ENCODE measurements around the gene CGB1.
A peak's percentile ranks its signal among the peaks of the same experiment; 100 is the strongest.

DNA sequence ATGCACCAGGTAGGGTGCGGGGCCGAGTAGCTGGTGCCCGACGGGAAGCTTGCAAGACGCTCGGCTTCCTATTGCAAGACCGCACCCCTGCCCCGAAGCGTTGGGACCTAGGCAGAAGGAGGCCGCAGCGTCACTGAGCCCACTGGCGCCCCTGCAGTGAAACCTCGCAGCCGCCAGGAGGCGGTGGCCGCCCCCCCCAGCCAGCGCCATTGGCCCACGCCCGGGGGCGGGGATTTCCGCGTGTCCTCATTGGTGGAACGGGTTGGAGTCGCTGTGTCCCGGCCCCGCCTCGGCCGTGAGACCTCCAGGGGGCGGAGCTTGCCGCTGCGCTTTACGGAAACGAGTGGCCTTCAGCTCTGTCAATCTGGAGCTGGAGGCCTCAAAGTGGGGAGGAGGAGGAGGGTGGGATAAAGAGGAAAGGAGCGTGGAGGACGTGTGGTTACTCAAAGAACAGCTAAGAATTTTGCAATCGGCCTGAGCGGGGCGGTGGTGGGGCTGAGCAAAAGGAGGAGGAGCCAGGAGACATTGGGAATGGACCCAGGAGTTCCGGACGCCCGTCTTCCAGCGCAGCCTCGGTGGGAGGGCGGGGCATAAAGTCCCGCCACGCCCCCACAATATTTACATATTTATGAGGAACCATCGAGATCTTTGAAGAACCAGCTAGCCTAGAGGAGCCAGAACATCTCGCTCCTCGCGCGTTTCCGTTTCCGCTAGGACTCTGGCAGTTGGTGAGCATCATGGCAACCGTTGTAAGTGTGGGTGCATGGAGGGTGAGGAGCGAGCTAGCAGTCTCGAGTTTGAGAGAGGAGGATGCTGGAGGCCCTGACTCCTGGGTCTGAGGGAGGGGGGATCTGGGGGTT lies 43.3 kb downstream of the CGB1 start, which contains the start of the genes GYS1 and RUVBL2:
- TF ChIP-seq GABPA (IDR thresholded peaks at IDR 0.05; ENCODE audit: low read depth) = peak; percentile 95
- TF ChIP-seq, protein P1, sequence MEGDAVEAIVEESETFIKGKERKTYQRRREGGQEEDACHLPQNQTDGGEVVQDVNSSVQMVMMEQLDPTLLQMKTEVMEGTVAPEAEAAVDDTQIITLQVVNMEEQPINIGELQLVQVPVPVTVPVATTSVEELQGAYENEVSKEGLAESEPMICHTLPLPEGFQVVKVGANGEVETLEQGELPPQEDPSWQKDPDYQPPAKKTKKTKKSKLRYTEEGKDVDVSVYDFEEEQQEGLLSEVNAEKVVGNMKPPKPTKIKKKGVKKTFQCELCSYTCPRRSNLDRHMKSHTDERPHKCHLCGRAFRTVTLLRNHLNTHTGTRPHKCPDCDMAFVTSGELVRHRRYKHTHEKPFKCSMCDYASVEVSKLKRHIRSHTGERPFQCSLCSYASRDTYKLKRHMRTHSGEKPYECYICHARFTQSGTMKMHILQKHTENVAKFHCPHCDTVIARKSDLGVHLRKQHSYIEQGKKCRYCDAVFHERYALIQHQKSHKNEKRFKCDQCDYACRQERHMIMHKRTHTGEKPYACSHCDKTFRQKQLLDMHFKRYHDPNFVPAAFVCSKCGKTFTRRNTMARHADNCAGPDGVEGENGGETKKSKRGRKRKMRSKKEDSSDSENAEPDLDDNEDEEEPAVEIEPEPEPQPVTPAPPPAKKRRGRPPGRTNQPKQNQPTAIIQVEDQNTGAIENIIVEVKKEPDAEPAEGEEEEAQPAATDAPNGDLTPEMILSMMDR (IDR thresholded peaks at IDR 0.05) = peak; percentile 81

All from SK-N-SH (cell line).